ENCODE data around the gene FAM53B.

Gene FAM53B

GRCh38 chr10:124569623-124570470, 174.3 kb downstream of the FAM53B start:
- DNase-seq = no peak

All from activated CD4-positive, alpha-beta T cell treated with anti-CD3 and anti-CD28 coated beads for 1 hour (primary cell).